Glomerular endothelial cell (primary cell): ENCODE measurements around the gene ELL2. TPM values are rescaled to one million over a fixed set of nuclear protein-coding genes. Genes with fewer than 3 reads are reported as not detected.

Experiments
- DNase-seq: peaks from one replicate; pipeline ENCODE4 v3.0.0-alpha.2; 2011; ENCODE audit warnings: low read depth, low spot score; ENCODE audit errors: extremely low read depth
- total RNA-seq: library from RNA; depleted of rRNA; stranded (reverse); fragments of >200 nt; gene quantifications from 2 replicates; pipeline ENCODE4 v1.2.3, GENCODE V29; 2015

The ELL2 gene
- total RNA-seq = 13.5 and 17.9 TPM in 2 replicates

GRCh38 chr5:95961617-95962474, at the start of gene ELL2:
Gene ELL2 (minus strand): TSS chr5:95961851. CDS start chr5:95961721, 130 bp downstream.
- DNase-seq = peak; percentile 97

- DNase-seq = no peak
Measured at GRCh38 chr5:96008987-96009647, 47.5 kb upstream of the ELL2 start.

GRCh38 chr5:96008487-96008886, 46.8 kb upstream of the ELL2 start:
- no peak for DNase-seq

GRCh38 chr5:96007051-96007450, 45.4 kb upstream of the ELL2 start:
- DNase-seq = no peak

GRCh38 chr5:96006291-96006690, 44.6 kb upstream of the ELL2 start:
- no peak for DNase-seq

- no peak for DNase-seq
Measured at GRCh38 chr5:96004754-96005153, 43.1 kb upstream of the ELL2 start.

- DNase-seq = no peak
Measured at GRCh38 chr5:96004087-96004486, 42.4 kb upstream of the ELL2 start.

- no peak for DNase-seq
Measured at GRCh38 chr5:96001262-96001661, 39.6 kb upstream of the ELL2 start.

GRCh38 chr5:96000308-96000707, 38.7 kb upstream of the ELL2 start:
- DNase-seq = no peak

- DNase-seq = no peak
Measured at GRCh38 chr5:95996904-95997723, 35.5 kb upstream of the ELL2 start.

GRCh38 chr5:95995962-95996489, 34.4 kb upstream of the ELL2 start:
- no peak for DNase-seq

- no peak for DNase-seq
Measured at GRCh38 chr5:95993776-95994175, 32.1 kb upstream of the ELL2 start.

- no peak for DNase-seq
Measured at GRCh38 chr5:95993266-95993665, 31.6 kb upstream of the ELL2 start.

GRCh38 chr5:95989283-95990048, 27.8 kb upstream of the ELL2 start:
- no peak for DNase-seq

GRCh38 chr5:95988877-95989276, 27.2 kb upstream of the ELL2 start:
- no peak for DNase-seq

- no peak for DNase-seq
Measured at GRCh38 chr5:95988094-95988493, 26.4 kb upstream of the ELL2 start.

GRCh38 chr5:95986937-95987520, 25.4 kb upstream of the ELL2 start:
- no peak for DNase-seq

- DNase-seq = no peak
Measured at GRCh38 chr5:95986001-95986400, 24.4 kb upstream of the ELL2 start.

- DNase-seq = no peak
Measured at GRCh38 chr5:95985249-95985648, 23.6 kb upstream of the ELL2 start.
